ENCODE measurements around the gene LRRC4B. TPM values are rescaled to one million over a fixed set of nuclear protein-coding genes. Genes with fewer than 3 reads are reported as not detected.

LRRC4B gene
- total RNA-seq, 4 donors from 2014 or later, result 0.24 to 1.0 (median 0.81) TPM

DNA sequence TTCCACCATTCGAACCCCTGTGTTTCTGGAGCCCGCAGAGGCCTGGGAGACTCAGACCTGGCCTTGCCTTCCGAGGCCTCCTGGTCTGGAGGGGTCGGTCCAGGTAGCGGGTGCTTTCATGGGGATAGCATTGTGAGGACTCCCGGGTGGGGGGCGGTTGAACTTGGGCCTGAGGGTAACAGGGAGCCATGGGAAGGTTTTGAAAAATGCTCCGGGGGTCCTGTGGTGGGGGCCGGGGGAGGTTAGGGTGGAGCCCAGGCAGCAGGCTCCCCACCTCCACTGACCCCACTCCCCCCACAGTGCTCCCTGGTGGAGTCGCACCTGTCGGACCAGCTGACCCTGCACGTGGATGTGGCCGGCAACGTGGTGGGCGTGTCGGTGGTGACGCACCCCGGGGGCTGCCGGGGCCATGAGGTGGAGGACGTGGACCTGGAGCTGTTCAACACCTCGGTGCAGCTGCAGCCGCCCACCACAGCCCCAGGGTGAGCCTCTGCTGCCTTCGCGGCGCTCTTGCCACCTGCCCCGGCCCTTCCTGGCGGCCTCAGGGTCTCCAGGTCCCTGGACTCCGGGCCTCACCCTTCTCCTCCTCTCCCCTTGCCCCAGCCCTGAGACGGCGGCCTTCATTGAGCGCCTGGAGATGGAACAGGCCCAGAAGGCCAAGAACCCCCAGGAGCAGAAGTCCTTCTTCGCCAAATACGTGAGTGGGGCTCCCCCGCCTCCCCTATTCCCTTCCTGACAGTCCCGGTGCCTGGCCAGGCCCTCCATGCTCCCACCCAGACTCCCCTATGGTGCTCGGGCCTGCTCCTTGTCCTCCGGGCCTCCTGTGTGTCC lies 87.7 kb downstream of the LRRC4B start:
- Histone ChIP-seq H3K4me3 (no peak overlapping the region), H3K9me3 (no peaks in the 10 kb centered on the region), H3K27ac (no peak overlapping the region), H3K4me1 (peaks cover 13% of the 10 kb centered on the region), H3K36me3 (peaks cover 47% of the 10 kb centered on the region), H3K27me3 (no peaks in the 10 kb centered on the region)
- WGBS, result 93% methylated on average over 21 of the region's 37 CpGs
- DNase-seq (ENCODE audit: low spot score in 2 of 2), result no peak
- TF ChIP-seq, protein P1, sequence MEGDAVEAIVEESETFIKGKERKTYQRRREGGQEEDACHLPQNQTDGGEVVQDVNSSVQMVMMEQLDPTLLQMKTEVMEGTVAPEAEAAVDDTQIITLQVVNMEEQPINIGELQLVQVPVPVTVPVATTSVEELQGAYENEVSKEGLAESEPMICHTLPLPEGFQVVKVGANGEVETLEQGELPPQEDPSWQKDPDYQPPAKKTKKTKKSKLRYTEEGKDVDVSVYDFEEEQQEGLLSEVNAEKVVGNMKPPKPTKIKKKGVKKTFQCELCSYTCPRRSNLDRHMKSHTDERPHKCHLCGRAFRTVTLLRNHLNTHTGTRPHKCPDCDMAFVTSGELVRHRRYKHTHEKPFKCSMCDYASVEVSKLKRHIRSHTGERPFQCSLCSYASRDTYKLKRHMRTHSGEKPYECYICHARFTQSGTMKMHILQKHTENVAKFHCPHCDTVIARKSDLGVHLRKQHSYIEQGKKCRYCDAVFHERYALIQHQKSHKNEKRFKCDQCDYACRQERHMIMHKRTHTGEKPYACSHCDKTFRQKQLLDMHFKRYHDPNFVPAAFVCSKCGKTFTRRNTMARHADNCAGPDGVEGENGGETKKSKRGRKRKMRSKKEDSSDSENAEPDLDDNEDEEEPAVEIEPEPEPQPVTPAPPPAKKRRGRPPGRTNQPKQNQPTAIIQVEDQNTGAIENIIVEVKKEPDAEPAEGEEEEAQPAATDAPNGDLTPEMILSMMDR (IDR thresholded peaks at IDR 0.05), result no peak
- TF ChIP-seq POLR2A (IDR thresholded peaks at IDR 0.05), result no peak
- no peak for TF ChIP-seq EP300 (IDR thresholded peaks at IDR 0.05)
- TF ChIP-seq POLR2AphosphoS5 (IDR thresholded peaks at IDR 0.05), result no peak

DNA sequence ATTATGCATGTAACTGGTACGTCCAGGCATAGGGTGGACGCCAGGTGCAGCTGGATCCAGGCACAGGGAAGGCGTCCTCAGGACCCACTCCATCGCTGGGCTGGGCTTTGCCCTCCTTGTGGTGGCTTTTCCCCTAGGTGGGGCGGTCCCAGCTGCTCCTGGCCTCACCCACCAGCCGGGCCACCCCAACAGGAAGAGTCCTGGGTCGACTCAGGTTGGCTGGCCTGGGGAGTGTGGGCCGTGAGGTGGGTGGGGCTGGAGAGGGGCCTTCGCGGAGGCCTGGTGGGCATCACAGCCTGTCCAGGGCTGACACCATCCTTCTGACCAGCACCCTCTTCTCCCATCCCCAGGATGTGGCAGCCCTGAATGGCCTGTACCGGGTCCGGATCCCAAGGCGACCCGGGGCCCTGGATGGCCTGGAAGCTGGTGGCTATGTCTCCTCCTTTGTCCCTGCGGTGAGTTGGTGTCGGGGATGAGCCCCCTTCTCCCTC lies 88.4 kb downstream of the LRRC4B start:
- no peaks in the 10 kb centered on the region for H3K27me3 ChIP-seq
- H3K9me3 ChIP-seq, result no peaks in the 10 kb centered on the region
- H3K36me3 ChIP-seq, result peaks cover 47% of the 10 kb centered on the region
- peaks cover 13% of the 10 kb centered on the region for H3K4me1 ChIP-seq
- TF ChIP-seq POLR2AphosphoS5 (IDR thresholded peaks at IDR 0.05) (no peak), EP300 (IDR thresholded peaks at IDR 0.05) (no peak), POLR2A (IDR thresholded peaks at IDR 0.05) (no peak)
- TF ChIP-seq, protein P1 (IDR thresholded peaks at IDR 0.05), result no peak
- no peak overlapping the region for H3K4me3 ChIP-seq
- 87% methylated on average over 6 of the region's 16 CpGs for WGBS
- no peak for DNase-seq (ENCODE audit: low spot score in 2 of 2)
- H3K27ac ChIP-seq, result no peak overlapping the region

DNA sequence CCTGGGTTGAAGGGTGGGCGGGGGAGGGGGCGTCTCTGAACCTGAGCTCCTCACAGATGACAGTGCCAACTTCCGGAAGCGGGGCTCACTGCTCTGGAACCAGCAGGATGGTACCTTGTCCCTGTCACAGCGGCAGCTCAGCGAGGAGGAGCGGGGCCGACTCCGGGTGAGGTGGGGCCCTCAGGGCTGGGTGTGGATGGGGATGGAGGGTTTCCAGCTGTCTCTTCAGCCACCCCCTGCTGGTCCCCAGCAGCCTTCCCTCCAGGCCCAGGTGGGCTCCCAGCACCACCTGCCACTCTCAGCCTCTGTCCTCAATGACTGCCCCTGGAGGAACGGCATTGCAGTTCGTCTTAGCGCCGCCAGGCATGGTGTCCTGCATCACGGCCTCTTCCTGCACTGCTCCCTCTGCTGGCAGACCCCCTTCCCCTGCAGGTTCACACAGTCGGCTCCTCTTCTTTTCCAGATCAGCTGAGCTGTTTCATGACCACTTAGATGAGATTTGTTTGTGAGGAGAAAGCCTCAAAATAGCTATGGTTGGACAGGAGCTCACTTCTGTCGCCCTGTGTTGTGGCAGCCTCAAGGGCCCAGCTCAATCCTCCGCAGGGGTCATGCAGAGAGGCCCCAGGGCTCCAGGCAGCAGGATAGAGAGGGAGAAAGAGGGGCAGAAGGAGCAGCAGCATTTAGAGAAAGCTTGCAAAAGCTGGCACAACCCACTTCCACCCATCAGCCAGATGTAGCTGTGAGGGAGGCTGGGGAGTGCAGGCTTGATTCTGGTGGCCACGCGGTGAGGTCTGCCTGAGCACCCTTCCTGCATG lies 89.1 kb downstream of the LRRC4B start:
- H3K4me1 ChIP-seq, result peaks cover 13% of the 10 kb centered on the region
- no peak overlapping the region for H3K4me3 ChIP-seq
- no peaks in the 10 kb centered on the region for H3K9me3 ChIP-seq
- TF ChIP-seq POLR2A (IDR thresholded peaks at IDR 0.05) (no peak), EP300 (IDR thresholded peaks at IDR 0.05) (no peak), POLR2AphosphoS5 (IDR thresholded peaks at IDR 0.05) (no peak)
- TF ChIP-seq, protein P1 (IDR thresholded peaks at IDR 0.05), result no peak
- H3K27me3 ChIP-seq, result no peaks in the 10 kb centered on the region
- peaks cover 47% of the 10 kb centered on the region for H3K36me3 ChIP-seq
- no peak for DNase-seq (ENCODE audit: low spot score in 2 of 2)
- 78% methylated on average over 19 of the region's 19 CpGs for WGBS
- no peak overlapping the region for H3K27ac ChIP-seq

DNA sequence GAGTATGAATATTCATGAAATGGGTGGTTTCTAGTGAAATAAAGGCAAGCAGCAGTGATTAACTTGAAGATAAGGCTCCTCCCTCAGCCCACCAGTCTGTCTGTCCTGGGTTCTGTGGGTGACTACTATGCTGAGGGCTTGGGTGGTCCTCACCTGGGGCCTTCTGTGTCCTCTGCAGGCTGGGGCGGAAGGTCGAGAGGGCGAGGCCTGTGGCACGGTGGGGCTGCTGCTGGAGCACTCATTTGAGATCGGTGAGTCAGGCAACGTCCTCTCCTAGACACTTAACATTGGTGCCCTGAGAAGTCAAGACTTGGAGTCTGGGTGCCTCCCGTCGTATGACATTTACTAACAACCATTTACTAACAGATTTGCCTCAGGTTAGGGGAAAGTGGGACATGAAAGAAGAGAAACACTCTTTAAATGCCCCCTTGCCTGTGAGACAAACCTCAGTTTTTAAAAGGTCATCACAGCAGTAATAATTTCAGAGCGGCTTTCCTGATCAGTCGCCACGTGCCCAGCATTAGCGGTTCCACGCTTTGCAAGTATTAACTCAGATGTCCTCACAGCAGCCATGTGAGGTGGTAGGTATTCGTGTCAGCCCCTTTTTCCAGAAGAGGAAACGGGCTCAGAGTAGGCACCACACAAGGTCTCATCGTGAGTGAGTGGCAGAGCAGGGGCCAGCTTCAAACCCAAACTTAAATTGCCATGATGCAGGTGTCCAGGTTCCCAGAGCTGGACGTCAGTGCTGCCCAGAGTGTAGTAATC lies 90.3 kb downstream of the LRRC4B start:
- 90% methylated on average over 17 of the region's 17 CpGs for WGBS
- Histone ChIP-seq H3K9me3 (no peaks in the 10 kb centered on the region), H3K36me3 (peaks cover 41% of the 10 kb centered on the region), H3K27ac (no peak overlapping the region), H3K4me1 (peaks cover 13% of the 10 kb centered on the region), H3K27me3 (no peaks in the 10 kb centered on the region), H3K4me3 (no peak overlapping the region)
- no peak for DNase-seq (ENCODE audit: low spot score in 2 of 2)
- TF ChIP-seq, protein P1 (IDR thresholded peaks at IDR 0.05), result no peak
- no peak for TF ChIP-seq POLR2A (IDR thresholded peaks at IDR 0.05)
- no peak for TF ChIP-seq POLR2AphosphoS5 (IDR thresholded peaks at IDR 0.05)
- TF ChIP-seq EP300 (IDR thresholded peaks at IDR 0.05), result no peak
